Mesodermal cell (in vitro differentiated cells): Measurements from ENCODE around the gene PCED1B.
"Not testable (repeated sequence)": the region's sequence is repeated elsewhere in the genome, so short reads cannot be mapped to it uniquely, and the experiment has no call there.

Experiments
- H3K27ac ChIP-seq: 2 replicates; pipeline ENCODE4 v1.7.0; 2013; ENCODE audit warnings: mild to moderate bottlenecking, low read depth, low read length, moderate library complexity; ENCODE audit not compliant: severe bottlenecking
- H3K36me3 ChIP-seq: 2 replicates; pipeline ENCODE4 v1.7.1; 2013; ENCODE audit warnings: mild to moderate bottlenecking, low read length, moderate library complexity; ENCODE audit not compliant: control insufficient read depth, insufficient read depth
- H3K4me1 ChIP-seq: one replicate; pipeline ENCODE4 v1.7.1; 2013; ENCODE audit warnings: mild to moderate bottlenecking, low read length; ENCODE audit not compliant: insufficient read depth, control insufficient read depth, poor library complexity, severe bottlenecking
- H3K4me3 ChIP-seq: 2 replicates; pipeline ENCODE4 v1.7.0; 2013; ENCODE audit warnings: low read length, control low read depth, mild to moderate bottlenecking; ENCODE audit not compliant: insufficient read depth, poor library complexity, severe bottlenecking; ENCODE audit errors: extremely low read depth
- H3K9me3 ChIP-seq: 2 replicates; pipeline ENCODE4 v1.7.1; 2013; ENCODE audit warnings: mild to moderate bottlenecking, low read length, moderate library complexity; ENCODE audit not compliant: control insufficient read depth
- WGBS, 2 experiments: methylation state at CpG; one replicate each; pipeline ENCODE4 v1.1.5; 2013; ENCODE audit warnings: missing lambda C conversion rate in 2 of 2; ENCODE audit not compliant: insufficient coverage in 2 of 2; 5-methylcytosine and 5-hydroxymethylcytosine counted together

PCED1B gene

DNA sequence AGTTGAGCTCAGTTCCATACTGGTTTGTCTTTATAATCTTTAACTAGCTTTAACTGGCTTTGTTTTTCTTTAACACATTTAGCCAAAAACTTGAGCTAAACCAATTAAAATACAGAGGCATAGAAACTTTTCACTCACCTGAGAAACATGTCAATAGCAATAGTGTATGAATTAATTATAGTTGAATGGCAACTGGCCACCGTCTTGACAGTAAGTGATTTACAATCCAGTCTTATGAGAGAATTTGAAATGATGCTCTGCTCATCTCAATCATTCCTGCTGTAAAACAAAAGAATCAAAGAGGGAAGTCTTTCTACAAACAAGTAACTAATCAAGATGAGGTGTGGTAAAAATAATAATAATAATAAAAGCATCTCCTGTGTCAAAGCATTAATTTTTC is 86.9 kb downstream of the PCED1B start:
- no peaks in the 10 kb centered on the region for H3K4me1 ChIP-seq
- WGBS, 2 experiments = no CpG with 5 or more reads among the region's 1 CpG
- H3K9me3 ChIP-seq = no peaks in the 10 kb centered on the region
- no peak overlapping the region for H3K4me3 ChIP-seq
- no peak overlapping the region for H3K27ac ChIP-seq
- no peaks in the 10 kb centered on the region for H3K36me3 ChIP-seq

DNA sequence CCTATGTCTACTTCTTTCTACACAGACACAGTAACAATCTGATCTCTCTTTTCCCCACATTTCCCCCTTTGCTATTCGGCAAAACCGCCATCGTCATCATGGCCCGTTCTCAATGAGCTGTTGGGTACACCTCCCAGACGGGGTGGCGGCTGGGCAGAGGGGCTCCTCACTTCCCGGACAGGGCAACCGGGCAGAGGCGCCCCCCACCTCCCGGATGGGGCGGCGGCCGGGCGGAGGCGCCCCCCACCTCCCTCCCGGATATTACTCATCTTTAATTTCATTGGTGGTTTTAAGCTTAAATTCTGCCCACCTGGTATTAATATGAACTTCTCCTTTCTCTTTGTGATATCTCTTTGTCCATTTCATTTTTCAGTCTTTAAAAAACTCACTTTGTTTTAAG is 90.9 kb downstream of the PCED1B start:
- 83 to 100% methylated on average over 1 of the region's 16 CpGs for WGBS, 2 experiments
- H3K4me1 ChIP-seq = not testable (repeated sequence)

DNA sequence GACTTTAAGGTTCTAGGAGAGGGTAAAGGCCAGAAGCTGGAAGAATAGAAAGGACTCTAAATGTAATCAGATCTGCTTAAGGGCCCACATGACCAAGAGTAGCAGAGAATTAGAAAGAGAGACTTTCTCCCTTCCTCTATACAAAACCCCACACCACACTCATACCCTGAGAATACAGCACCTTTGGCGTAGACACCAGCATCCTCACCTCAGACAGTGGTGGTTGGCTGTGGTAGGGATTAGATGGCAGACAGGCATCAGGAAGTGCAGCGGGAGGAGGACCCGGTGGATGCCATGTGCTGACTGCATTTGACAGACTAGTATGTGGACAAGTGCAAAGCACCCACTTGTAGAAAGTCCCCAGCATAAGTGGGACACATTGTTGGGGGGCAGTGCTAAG is 98.6 kb downstream of the PCED1B start:
- Histone ChIP-seq H3K4me3 (no peak overlapping the region), H3K36me3 (no peaks in the 10 kb centered on the region), H3K9me3 (no peaks in the 10 kb centered on the region), H3K4me1 (peaks cover 3% of the 10 kb centered on the region), H3K27ac (no peak overlapping the region)
- 100% methylated on average over 2 of the region's 3 CpGs for WGBS, 2 experiments

More for the DNA sequence above, 90.9 kb downstream of the PCED1B start:
- not testable (repeated sequence) for H3K9me3 ChIP-seq, H3K4me3 ChIP-seq, H3K36me3 ChIP-seq, H3K27ac ChIP-seq

DNA sequence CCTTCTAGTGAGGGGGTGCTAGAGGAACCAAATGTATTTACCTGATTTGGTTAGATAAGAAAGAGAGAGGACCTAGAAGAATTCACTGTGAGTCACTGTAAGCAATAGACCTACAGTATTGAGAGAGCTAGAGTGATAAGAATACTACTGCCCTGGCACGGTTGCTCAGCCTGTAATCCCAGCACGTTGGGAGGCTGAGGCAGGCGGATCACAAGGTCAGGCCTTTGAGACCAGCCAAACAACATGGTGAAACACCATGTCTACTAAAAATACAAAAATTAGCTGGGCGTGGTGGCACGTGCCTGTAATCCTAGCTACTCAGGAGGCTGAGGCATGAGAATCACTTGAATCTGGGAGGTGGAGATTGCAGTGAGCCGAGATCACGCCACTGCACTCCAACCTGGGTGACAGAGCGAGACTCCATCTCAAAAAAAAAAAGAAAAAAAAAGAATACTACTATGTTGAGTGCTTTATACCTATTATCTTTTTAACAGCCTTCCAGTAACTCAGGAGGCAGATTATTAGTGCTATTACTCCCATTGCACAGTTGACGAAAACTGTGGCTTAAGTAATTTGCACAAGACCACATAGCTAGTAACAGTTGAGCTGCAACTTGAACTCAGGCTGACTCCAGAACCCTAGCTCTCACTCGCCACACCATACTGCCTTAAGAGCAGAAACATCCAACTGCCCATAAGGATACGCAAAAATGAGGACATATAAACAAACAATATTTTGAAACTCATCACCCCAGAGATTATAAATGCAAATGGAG is 102.9 kb downstream of the PCED1B start:
- not testable (repeated sequence) for H3K9me3 ChIP-seq, H3K36me3 ChIP-seq, H3K4me3 ChIP-seq, H3K4me1 ChIP-seq
- H3K27ac ChIP-seq = peak overlapping the region; percentile 24
- WGBS, 2 experiments = 81 to 92% methylated on average over 5 to 6 of the region's 11 CpGs

DNA sequence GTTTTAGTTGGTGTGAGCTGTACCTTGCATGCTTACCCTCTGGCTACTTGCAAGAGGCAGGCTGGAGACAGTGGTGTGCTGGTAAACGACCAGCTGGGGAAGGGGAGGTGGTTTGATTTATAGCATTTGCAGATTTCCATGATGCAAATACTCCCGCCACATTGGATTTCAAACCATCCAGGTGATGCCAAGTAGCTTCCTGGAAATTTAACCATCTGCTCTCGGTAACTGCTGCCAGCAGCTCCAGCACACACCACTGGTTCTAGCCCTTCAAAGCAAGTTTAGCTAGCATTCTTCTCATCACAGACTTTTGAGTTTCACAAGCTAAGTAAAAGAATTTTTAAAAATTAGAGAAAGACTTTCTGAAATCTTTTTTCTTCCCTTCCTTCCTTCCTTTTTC is 104.8 kb downstream of the PCED1B start:
- 100% methylated on average over 1 to 2 of the region's 3 CpGs for WGBS, 2 experiments
- Histone ChIP-seq H3K4me1 (peaks cover 7% of the 10 kb centered on the region), H3K36me3 (no peaks in the 10 kb centered on the region), H3K27ac (no peak overlapping the region), H3K4me3 (no peak overlapping the region), H3K9me3 (no peaks in the 10 kb centered on the region)

DNA sequence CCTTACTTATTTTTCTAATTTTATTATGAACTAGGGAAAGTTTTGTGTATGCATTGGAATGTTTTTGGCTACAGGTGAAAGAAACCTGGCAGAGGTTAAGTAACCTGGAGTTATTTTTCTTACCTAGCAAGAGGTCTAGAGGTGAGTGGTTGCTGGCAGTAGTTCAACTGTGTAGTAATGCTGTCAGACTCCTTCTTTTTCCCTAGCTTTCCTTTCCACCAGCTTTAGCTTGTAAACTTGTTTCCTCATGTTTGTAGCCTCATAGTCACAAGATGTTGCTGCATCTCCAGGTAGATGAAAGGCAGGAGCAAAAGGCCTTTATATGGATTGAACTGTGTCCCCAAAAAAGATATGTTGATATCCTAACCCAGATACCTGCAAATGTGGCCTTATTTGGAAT is 105.4 kb downstream of the PCED1B start:
- no peak overlapping the region for H3K4me3 ChIP-seq
- no peak overlapping the region for H3K27ac ChIP-seq
- H3K4me1 ChIP-seq = peaks cover 8% of the 10 kb centered on the region
- no peaks in the 10 kb centered on the region for H3K9me3 ChIP-seq
- no peaks in the 10 kb centered on the region for H3K36me3 ChIP-seq

DNA sequence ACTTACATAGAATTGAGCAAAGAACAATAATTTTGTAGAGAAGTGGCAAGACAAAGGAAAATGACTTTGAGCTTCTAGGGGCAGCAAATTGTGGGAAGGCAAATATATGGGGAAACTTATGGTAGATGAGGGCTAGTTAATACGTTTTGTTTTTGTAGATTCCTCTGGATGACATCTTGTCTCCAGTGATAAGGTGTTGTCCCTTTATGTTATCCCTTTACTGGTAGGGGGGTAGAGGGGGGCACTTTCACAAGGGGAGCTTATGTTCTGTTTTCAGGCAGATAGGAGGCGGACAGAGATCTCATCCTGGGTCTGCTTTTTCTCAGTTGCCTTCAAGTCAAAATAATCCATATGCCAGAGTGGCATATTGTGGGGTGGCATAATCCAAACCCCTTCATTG is 106.8 kb downstream of the PCED1B start:
- Histone ChIP-seq H3K9me3 (no peaks in the 10 kb centered on the region), H3K36me3 (no peaks in the 10 kb centered on the region), H3K27ac (no peak overlapping the region), H3K4me3 (no peak overlapping the region), H3K4me1 (peaks cover 23% of the 10 kb centered on the region)
- 100% methylated on average over 1 to 2 of the region's 2 CpGs for WGBS, 2 experiments

DNA sequence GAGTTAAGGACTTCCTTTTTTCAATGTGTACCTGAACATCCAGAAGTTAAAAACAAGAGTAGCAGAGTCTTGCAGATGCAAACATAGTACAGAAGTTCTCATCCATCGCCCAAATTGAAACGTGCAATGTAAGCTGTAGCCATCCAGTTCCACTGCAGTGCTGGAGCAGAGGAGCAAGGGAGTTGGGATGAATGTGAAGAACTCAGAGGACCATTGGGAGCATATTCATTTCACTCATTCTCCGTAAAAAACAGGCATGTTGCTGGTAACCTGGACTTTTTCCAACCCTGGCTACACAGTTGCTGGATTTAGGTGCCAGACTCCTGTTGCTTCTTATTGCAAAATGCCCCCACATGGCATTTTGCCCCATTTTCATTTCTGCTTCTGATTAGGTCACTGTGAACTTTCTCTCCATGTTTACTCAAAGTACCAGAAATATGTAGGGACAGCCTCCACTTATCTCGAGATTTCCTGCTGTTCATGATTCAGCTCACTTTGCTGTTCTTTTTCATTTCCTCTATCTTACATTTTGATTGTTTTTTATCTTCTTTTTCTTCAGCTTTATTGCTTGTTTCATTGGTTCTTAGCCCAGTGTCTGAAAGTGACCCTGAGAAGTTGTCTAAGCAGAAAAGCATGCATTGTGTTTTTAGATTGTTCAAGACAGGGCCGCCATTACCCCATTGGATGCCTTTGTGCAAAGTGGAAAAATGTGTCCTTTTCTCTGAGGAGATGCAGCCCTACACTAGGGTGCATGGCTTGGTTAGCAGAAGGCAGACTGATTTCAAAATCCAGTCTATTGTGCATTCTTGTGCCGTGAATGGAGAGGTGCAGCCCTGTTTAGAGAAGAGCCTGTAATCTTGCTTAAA is 109.4 kb downstream of the PCED1B start:
- Histone ChIP-seq H3K36me3 (no peaks in the 10 kb centered on the region), H3K4me3 (no peak overlapping the region), H3K27ac (no peak overlapping the region), H3K4me1 (peaks cover 28% of the 10 kb centered on the region), H3K9me3 (no peaks in the 10 kb centered on the region)
- 63 to 71% methylated on average over 5 to 6 of the region's 6 CpGs for WGBS, 2 experiments

DNA sequence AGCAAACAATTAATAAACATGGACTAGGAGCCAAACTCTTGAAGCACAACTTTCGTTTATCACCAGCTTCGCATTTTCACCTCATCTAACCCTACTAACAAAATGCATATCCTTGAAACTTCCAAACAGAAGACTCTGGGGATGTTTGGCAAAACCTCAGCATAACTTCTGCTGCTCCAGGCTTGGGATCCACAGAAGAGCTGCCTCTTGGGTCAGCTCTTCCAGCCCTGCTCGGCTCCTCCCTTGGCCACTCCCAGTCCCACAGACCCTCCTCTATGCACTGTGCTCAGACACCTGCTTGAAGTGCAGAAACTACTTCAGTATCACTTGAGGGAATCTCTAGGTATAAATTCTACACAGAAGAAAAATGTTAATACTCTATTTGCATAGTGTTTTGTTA is 110.3 kb downstream of the PCED1B start:
- Histone ChIP-seq H3K9me3 (no peaks in the 10 kb centered on the region), H3K27ac (no peak overlapping the region), H3K4me1 (peaks cover 28% of the 10 kb centered on the region), H3K4me3 (no peak overlapping the region), H3K36me3 (no peaks in the 10 kb centered on the region)
- 96% methylated on average over 2 of the region's 3 CpGs for WGBS, 2 experiments

DNA sequence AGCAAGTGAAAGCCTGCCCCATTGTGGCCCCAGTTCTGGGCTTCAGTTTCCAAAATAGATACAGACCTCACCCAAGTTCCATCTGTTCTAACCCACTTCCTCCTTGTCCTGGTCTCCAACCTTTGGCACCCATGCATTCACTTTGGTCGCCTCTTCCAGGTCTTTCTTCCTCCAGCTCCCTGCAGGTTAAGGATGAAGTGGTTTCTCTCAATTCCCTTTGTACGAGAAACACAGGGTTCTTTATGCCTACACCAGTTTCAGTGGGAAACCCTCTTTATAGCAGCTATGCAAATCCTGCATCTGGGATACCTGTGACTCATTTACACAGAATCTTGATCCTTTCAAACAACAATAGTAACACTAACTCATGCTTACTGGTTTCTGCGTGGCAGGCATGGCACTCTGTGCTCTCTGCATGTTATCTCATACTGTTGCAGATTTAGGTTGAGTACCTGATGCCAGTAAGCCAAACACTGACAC is 110.9 kb downstream of the PCED1B start:
- Histone ChIP-seq H3K4me3 (no peak overlapping the region), H3K9me3 (no peaks in the 10 kb centered on the region), H3K36me3 (no peaks in the 10 kb centered on the region), H3K4me1 (peaks cover 28% of the 10 kb centered on the region), H3K27ac (no peak overlapping the region)
- WGBS, 2 experiments = 42 to 59% methylated on average over 3 of the region's 3 CpGs

DNA sequence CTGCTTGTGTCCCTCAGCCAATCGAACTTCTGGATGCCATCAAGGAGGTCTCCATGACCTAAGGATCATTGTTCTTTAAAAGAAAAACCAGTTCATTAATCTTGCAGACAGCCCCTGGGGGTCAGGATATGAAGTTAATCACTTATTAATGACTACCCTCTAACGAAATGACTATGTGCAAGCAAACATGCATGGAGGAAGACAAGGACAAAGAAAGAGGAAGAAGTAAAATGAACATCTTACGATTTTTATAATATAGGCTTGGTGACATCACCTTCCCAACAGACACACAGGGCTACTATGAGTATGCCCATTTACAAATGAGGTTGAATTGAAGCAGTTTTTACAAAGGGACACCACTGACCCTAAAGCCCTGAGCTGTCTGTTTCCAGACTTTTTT is 111.5 kb downstream of the PCED1B start:
- Histone ChIP-seq H3K36me3 (no peaks in the 10 kb centered on the region), H3K4me1 (peaks cover 28% of the 10 kb centered on the region), H3K9me3 (no peaks in the 10 kb centered on the region), H3K27ac (no peak overlapping the region), H3K4me3 (no peak overlapping the region)
- WGBS, 2 experiments = 60 to 83% methylated on average over 1 of the region's 3 CpGs
